ENCODE data around the gene TMEM123. TPM values are rescaled to one million over a fixed set of nuclear protein-coding genes. Genes with fewer than 3 reads are reported as not detected.
"Not testable (repeated sequence)": the region's sequence is repeated elsewhere in the genome, so short reads cannot be mapped to it uniquely, and the experiment has no call there.

The TMEM123 gene
- total RNA-seq, 1 experiment from 2014 or later: 214 TPM

DNA sequence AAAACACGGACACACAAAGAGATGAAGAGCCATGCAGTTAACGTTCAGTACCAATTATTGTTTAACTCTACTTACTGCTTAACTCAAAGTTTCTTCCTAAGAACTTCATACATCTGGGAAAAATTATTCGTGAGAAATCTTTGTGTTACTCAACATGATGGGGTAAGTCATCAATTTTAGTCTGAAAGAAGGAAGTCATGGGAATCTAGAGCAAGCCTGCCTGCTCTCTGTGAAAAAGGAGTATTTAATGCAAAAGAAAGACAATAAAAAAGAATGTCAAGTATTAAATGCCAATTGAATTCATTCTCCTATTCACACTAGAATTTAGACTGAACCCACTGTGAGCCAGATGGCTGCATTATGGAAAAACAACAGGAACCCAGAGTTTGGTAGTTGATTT, 16.0 kb downstream of the TMEM123 start:
- Histone ChIP-seq H3K9me3 (ENCODE audit: low read depth, low read length, poor library complexity, severe bottlenecking) (peaks cover 25% of the 10 kb centered on the region), H3K4me3 (ENCODE audit: low read depth, low read length, poor library complexity, severe bottlenecking) (no peak overlapping the region), H3K27ac (ENCODE audit: low read depth, low read length, poor library complexity, severe bottlenecking) (no peak overlapping the region), H3K27me3 (replicated peaks; ENCODE audit: insufficient read depth, low read depth, low read length, poor library complexity) (no peaks in the 10 kb centered on the region), H3K4me1 (ENCODE audit: insufficient read depth, low read length, poor library complexity, severe bottlenecking) (no peaks in the 10 kb centered on the region), H3K36me3 (ENCODE audit: insufficient read depth, low read length, poor library complexity, severe bottlenecking) (peaks cover 34% of the 10 kb centered on the region)
- peak; percentile 58 for DNase-seq (ENCODE audit: low spot score)
- ChIA-PET CTCF (no interaction called here), POLR2A (ENCODE audit: low non-redundant PET) (no interaction called here)
- intact Hi-C loops (cut with micrococcal nuclease; ENCODE audit: unreplicated experiment): no loop called here
- BruUV-seq (replicated peaks): no TSS peak
- no peak for TF ChIP-seq CTCF (conservative IDR thresholded peaks at IDR 0.05; ENCODE audit: low read depth, low read length)
- TF ChIP-seq EZH2 (IDR thresholded peaks at IDR 0.05; ENCODE audit: borderline replicate concordance, low read depth, low read length, poor library complexity, severe bottlenecking): no peak

DNA sequence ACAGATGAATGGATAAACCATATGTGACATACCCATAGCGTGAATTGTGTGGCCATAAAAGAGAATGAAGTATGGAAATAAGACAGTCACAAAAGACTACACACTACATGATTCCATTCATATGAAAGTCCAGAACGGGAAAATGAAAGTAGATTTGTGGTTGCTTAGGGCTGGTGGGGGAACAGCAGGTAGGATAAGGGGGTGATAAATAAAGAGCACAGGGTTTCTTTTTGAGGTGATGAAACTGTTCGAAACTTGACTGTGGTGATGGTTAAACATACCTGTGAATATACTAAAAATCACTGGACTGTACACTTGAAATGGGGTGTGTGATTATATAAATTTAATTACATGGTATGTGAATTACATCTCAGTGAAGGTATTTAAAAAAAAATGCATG, 16.9 kb downstream of the TMEM123 start:
- intact Hi-C loops (cut with micrococcal nuclease; ENCODE audit: unreplicated experiment): no loop called here
- Histone ChIP-seq H3K9me3 (ENCODE audit: low read depth, low read length, poor library complexity, severe bottlenecking) (peaks cover 26% of the 10 kb centered on the region), H3K4me1 (ENCODE audit: insufficient read depth, low read length, poor library complexity, severe bottlenecking) (peaks cover 3% of the 10 kb centered on the region), H3K36me3 (ENCODE audit: insufficient read depth, low read length, poor library complexity, severe bottlenecking) (peaks cover 36% of the 10 kb centered on the region), H3K27ac (ENCODE audit: low read depth, low read length, poor library complexity, severe bottlenecking) (no peak overlapping the region), H3K4me3 (ENCODE audit: low read depth, low read length, poor library complexity, severe bottlenecking) (no peak overlapping the region), H3K27me3 (replicated peaks; ENCODE audit: insufficient read depth, low read depth, low read length, poor library complexity) (no peaks in the 10 kb centered on the region)
- CTCF ChIA-PET: no interaction called here
- DNase-seq (ENCODE audit: low spot score): no peak
- POLR2A ChIA-PET (ENCODE audit: low non-redundant PET): no interaction called here
- BruUV-seq (replicated peaks): no TSS peak
- TF ChIP-seq EZH2 (IDR thresholded peaks at IDR 0.05; ENCODE audit: borderline replicate concordance, low read depth, low read length, poor library complexity, severe bottlenecking) (no peak), CTCF (conservative IDR thresholded peaks at IDR 0.05; ENCODE audit: low read depth, low read length) (no peak)

DNA sequence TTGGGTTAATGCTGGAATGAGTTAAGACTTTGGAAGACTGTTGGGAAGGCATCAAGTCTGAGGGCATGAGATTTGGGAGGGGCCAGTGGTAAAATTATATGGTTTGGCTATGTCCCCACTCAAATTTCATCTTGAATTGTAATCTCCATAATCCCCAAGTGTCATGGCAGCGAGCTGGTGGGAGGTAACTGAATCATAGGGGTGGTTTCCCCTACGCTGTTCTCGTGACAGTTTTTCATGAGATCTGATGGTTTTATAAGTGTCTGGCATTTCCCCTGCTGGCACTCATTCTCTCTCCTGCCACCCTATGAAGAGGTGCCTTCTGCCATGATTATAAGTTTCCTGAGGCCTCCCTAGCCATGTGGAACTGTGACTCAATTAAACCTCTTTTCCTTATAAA, 19.0 kb downstream of the TMEM123 start:
- H3K4me1 ChIP-seq (ENCODE audit: insufficient read depth, low read length, poor library complexity, severe bottlenecking): peaks cover 25% of the 10 kb centered on the region
- intact Hi-C loops (cut with micrococcal nuclease; ENCODE audit: unreplicated experiment); CTCF ChIA-PET; DNase-seq (ENCODE audit: low spot score); POLR2A ChIA-PET (ENCODE audit: low non-redundant PET); H3K27me3 ChIP-seq (replicated peaks; ENCODE audit: insufficient read depth, low read depth, low read length, poor library complexity); BruUV-seq (replicated peaks); H3K27ac ChIP-seq (ENCODE audit: low read depth, low read length, poor library complexity, severe bottlenecking); H3K4me3 ChIP-seq (ENCODE audit: low read depth, low read length, poor library complexity, severe bottlenecking): not testable (repeated sequence)
- H3K36me3 ChIP-seq (ENCODE audit: insufficient read depth, low read length, poor library complexity, severe bottlenecking): peaks cover 36% of the 10 kb centered on the region
- peaks cover 26% of the 10 kb centered on the region for H3K9me3 ChIP-seq (ENCODE audit: low read depth, low read length, poor library complexity, severe bottlenecking)

DNA sequence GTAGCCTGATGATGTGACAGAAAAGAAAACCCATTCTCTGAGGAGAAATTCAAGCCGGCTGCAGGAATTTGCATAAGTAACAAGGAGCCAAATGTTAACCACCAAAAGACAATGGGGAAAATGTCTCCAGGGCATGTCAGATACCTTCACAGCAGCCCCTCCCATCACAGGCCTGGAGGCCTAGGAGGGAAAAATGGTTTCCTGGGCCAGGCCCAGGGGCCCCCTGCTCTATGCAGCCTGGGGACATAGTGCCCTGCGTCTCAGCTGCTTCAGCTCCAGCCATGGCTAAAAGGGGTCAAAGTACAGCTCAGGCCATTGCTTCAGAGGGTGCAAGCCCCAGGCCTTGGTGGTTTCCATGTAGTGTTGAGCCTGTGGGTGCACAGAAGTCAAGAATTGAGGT, 20.0 kb downstream of the TMEM123 start:
- POLR2A ChIA-PET (ENCODE audit: low non-redundant PET); CTCF ChIA-PET: not testable (repeated sequence)
- H3K9me3 ChIP-seq (ENCODE audit: low read depth, low read length, poor library complexity, severe bottlenecking): peaks cover 26% of the 10 kb centered on the region

More for the DNA sequence above, 20.0 kb downstream of the TMEM123 start:
- H3K4me1 ChIP-seq (ENCODE audit: insufficient read depth, low read length, poor library complexity, severe bottlenecking): peaks cover 26% of the 10 kb centered on the region
- intact Hi-C loops (cut with micrococcal nuclease; ENCODE audit: unreplicated experiment); DNase-seq (ENCODE audit: low spot score); H3K4me3 ChIP-seq (ENCODE audit: low read depth, low read length, poor library complexity, severe bottlenecking); H3K27me3 ChIP-seq (replicated peaks; ENCODE audit: insufficient read depth, low read depth, low read length, poor library complexity); H3K27ac ChIP-seq (ENCODE audit: low read depth, low read length, poor library complexity, severe bottlenecking); BruUV-seq (replicated peaks): not testable (repeated sequence)
- H3K36me3 ChIP-seq (ENCODE audit: insufficient read depth, low read length, poor library complexity, severe bottlenecking): peaks cover 36% of the 10 kb centered on the region

Data from A673 (cell line).